GM13976 (cell line): ENCODE data around the gene FAM83G.

Experiments used
- DNase-seq: peaks from one replicate; pipeline ENCODE4 v3.0.0; 2012; ENCODE audit warnings: low spot score
- in situ Hi-C: fragments of 300-500 bp; cut with MboI; formaldehyde crosslinking; loops from one replicate; pipeline ENCODE4 v1.12.0; 2022; ENCODE audit warnings: low sequenced_read_pairs, mixed read lengths, inconsistent platforms; ENCODE audit not compliant: unreplicated experiment
- TF ChIP-seq, protein P1 (sequence below): IDR thresholded peaks from 2 replicates; pipeline ENCODE4 v1.5.1; 2012; ENCODE audit warnings: borderline replicate concordance, mild to moderate bottlenecking; ENCODE audit not compliant: insufficient read depth; ENCODE audit errors: extremely low read depth, missing control alignments, control extremely low read depth

FAM83G gene

DNA sequence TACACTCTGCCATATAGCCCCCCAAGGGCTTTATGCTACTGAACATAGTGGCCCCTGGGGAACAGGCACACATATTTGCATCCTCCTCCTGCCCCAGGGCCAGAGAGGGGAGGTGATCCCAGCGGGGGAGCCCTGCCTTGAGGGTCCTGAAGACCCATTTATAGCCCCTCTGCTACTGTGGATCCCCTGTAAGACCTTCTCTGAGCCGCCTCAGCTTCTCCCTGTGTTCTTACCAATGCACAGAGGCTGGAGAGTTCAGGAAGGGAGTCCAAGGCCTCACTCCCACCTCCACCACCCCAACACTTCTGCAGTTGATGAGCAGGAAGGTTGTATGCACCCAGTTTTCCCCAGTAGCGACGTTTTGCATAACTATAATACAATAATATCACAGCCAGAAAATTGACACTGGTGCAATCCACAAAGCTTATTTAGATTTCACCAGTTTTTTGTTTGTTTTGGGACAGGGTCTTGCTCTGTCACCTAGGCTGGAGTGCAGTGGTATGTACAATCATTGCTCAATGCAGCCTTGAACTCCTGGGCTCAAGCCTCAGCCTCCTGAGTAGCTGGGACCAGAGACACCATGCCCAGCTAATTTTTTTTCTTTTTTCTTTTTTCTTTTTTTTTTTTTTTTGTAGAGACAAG lies 1.3 kb upstream of the FAM83G start:
- TF ChIP-seq, protein P1, sequence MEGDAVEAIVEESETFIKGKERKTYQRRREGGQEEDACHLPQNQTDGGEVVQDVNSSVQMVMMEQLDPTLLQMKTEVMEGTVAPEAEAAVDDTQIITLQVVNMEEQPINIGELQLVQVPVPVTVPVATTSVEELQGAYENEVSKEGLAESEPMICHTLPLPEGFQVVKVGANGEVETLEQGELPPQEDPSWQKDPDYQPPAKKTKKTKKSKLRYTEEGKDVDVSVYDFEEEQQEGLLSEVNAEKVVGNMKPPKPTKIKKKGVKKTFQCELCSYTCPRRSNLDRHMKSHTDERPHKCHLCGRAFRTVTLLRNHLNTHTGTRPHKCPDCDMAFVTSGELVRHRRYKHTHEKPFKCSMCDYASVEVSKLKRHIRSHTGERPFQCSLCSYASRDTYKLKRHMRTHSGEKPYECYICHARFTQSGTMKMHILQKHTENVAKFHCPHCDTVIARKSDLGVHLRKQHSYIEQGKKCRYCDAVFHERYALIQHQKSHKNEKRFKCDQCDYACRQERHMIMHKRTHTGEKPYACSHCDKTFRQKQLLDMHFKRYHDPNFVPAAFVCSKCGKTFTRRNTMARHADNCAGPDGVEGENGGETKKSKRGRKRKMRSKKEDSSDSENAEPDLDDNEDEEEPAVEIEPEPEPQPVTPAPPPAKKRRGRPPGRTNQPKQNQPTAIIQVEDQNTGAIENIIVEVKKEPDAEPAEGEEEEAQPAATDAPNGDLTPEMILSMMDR: no peak
- in situ Hi-C loops: no loop called here
- no peak for DNase-seq

DNA sequence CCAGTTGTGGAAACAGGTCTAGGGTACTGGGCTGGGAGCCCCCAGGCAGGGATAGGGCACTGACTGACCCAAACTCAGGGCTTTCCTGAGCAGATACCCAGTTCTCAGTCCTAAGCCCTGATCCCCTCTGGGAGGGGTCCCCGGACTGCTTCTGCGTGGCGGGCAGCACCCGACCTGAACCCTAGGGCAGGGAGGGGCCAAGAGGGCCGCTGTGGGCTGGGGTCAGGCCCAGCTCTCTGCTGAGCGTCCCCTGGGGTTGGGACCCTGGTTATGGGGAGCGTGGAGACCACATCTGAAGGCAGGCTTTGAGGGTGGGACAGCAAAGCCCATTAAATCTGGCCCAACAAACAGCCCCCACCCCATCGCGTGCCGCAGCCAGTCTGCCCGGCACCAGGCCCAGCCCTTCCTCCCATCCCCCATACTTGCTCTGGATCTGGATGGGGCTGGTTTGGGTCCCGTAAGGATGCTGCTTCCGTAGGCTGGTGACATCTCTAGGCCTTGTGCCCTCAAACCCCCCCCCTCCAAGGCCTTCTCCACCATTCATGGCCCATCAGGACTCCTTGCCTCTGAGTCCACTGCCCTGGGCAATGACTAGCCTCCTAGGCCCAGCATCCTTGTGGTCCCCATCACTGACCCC lies 691 bp upstream of the FAM83G start:
- in situ Hi-C loops: no loop called here
- TF ChIP-seq, protein P1: no peak
- no peak for DNase-seq

DNA sequence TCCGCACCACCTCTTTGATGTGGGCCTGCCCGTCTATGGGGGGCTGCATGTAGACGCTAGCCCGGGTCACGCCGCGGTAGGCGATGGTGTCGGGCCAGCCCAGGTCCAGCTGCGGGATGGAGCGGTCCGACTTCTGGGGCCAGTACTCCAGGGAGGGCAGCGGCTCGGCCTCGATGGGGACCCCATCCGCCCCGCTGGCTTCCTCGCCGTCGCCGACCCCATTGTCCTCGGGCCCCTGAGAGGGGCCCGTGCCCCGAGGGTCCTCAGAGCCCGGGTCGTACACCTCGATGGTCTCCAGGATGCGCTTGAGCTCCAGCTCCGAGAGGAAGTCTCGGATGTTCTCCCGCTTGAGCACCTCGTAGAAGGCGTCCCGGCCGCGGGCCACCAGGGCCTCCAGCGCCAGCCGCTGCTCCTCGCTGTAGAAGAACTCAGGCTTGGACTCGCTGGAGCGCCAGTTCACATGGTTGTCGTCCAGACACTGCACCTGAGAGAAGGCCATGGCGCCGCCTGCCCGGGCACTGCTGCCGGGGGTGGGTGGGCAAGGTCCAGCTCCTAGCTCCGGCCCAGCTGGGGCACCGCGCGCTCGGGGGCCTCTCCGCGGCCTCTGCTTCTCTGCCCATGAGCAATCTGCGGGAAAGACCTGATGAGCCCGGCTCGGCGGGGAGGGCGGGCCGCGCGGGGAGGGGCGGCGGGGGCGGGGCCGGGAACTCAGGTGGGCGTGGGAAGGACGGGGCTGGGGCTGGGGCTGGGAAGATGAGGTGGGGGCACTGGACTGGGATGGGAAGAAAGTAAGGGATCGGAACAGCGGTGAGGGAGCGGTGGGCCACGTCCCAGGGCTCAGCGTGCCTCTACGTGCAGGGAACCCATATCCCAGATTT lies 782 bp downstream of the FAM83G start:
- peak; percentile 76 for DNase-seq
- TF ChIP-seq, protein P1: no peak
- in situ Hi-C loops: no loop called here

DNA sequence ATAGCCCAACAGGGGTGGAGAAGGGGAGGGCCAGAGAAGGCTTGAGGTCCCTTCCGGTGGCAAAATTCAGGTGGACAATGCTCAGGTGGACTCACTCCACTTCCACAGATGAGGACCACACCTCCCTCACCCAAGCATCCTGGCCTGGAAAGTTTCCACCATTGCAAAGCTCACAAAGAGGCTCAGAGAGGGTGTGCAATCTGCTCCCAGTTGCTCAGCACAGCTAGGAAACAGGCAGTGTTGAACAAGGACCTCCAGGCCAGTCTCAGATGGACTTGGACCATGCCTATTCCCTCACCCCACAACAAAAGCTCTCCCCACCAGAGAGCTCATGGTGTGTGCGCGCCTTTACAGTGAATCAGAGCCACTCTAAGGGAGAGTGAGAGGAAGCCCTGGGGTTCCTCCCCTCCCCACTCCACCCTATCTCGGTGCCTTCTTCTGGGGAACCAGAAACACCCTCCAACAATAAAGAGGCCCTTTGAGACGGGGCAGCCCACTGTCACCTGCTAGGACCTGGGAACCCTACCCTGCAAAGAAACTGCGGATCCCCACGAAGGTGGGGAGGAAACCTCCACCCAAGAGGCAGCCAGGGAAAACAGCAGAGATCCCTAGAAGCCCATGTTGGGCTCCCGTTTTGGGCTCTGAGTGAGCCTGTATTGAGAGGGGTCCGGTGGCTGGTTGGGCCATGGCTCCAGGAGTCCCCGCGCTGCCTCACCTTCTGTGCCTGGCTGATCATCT lies 1.6 kb downstream of the FAM83G start:
- TF ChIP-seq, protein P1: no peak
- in situ Hi-C loops: no loop called here
- DNase-seq: no peak

DNA sequence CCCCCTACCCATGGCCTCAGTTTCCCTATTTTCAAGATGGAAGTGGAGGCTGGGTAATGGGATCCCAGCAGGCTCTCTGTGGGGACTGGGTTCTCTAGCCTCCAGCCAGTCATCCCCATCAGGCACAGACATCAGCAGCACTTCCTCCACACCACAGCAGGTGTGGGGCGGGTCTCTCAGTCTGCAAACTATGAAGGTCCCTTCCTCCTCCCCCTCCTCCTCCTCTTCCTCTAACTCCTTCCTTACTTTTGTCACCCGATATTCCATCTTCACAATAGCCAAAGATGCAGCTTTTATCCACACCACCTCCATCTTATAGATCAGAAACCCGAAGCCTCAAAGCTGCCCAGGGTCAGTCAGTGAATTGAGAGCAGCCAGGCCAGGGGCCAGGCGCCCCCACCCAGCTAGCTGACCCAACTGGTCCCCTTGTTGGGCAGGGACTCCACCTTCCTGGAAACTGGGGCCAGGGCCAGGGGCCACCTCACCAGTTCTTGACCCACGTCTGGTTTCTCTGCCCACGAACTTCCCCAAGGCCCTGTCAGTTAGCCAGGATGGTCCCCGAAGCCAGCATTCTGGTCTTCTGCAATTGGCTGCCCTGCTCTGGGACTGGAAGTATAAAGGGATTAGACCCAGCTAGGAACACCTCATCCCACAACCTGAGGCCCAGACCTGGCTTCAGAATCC lies 2.5 kb downstream of the FAM83G start:
- in situ Hi-C loops: no loop called here
- TF ChIP-seq, protein P1: no peak
- no peak for DNase-seq
